Left ventricle myocardium superior (tissue), 1 donor: Measurements from ENCODE around the gene TRNT1. TPM values are rescaled to one million over a fixed set of nuclear protein-coding genes. Genes with fewer than 3 reads are reported as not detected.

Source experiments
- ATAC-seq: fragments of 200-7000 bp; cut with Tn5 transposase; one replicate; pipeline ENCODE4 v1.9.1; 2020; ENCODE audit warnings: mild to moderate bottlenecking, moderate library complexity
- DNase-seq: peaks from one replicate; pipeline ENCODE4 v3.0.0-alpha.2; 2020
- intact Hi-C: fragments of 100-400 bp; cut with micrococcal nuclease; formaldehyde crosslinking; loops from one replicate; pipeline ENCODE4 v1.11.0; 2022
- long read RNA-seq: library from polyadenylated mRNA; unstranded; transcript quantifications from one replicate; pipeline ENCODE4 v2.0.0, GENCODE V29; 2021
- total RNA-seq: library from RNA; stranded (reverse); fragmentation: NEBNext Ultra II Directional; extraction: Animal tissue kit (Norgen Biotek cat#: 25700); gene quantifications from one replicate; pipeline ENCODE4 v1.2.1, GENCODE V29; 2021
- donor health status: DM: no; HTN: yes; CAD: no; lungs with severe emphysema.

The TRNT1 gene
- total RNA-seq, result 12.6 TPM
- long read RNA-seq, transcript TRNT1-201 (8 exons, 2,276 nt), result major isoform, 24 of 39 reads
- long read RNA-seq, partial matches to known transcripts, result 3 of 39 reads
- long read RNA-seq, other reads (novel, unspliced or antisense), result 7 of 39 reads

- DNase-seq (peak; percentile 98), ATAC-seq (peak; percentile 99)
- intact Hi-C loops, result loop anchor here (10.0 kb wide), 1 partner anchor 48 kb away; the partner anchor contains the start of gene CRBN
These were observed at the start of gene TRNT1 for GRCh38 chr3:3126477-3127431. Gene TRNT1, plus strand, starts transcription at chr3:3126940. Its CDS starts 2,101 bp downstream, at chr3:3129041.

DNA sequence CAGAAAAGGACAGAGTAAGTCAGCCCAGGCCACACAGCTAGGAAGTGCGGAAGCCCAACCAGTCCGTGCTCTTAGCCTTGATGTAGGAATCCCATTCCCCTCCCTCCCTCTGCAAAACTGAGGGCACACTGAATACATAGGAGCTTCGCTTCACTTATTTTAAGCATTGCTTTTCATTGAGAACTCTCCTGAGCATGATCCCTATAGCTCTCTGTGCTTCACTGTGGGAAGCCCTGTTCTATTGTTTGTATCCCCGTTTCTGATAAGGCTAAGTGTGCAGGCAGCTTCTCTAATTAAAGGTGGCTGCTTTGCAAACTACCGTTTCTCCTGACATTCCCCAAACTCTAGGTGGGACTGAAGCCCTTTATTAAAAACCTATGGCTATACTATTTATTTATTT, 46.4 kb upstream of the TRNT1 start:
- ATAC-seq (no peak), DNase-seq (no peak)
- intact Hi-C loops, result no loop called here

DNA sequence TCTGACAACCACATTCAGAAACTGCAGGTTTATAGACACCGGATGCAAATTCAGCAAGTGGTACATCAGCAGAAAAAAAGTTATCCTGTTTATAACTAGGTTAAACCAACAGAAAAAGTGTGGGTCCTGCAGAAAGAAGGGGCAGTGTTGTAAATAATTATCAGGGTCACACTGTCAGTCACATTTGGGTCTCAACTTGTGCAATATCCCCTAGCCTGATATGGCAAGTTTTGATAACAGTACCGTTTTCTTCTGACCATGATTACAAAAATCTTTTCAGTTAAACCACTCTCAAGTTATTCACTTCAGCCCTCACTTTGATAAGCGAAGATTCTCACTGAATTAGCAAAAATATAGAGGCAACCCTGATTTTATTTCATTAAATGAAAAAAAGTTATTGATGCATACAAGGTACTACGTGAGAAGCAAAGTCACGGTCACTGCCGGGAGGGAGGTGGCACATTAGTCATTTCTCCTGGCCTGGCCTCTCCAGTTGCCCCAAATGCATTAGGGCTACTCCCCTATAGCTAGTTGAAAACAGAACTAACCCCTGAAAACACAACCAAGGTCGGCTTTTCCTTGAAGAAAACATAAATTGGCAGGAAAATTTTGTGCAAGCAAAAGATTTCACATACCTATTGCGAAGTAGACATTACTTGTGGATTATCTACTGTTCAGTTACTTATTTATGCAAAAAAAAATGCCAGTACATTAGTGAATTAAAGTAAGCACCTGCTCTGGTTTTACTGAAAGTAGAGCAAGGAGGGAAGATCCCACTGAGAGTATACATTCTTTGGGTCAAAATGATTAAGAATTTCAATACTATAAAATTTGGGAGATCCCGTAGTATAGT, 45.1 kb upstream of the TRNT1 start:
- intact Hi-C loops, result no loop called here
- ATAC-seq (no peak), DNase-seq (no peak)

DNA sequence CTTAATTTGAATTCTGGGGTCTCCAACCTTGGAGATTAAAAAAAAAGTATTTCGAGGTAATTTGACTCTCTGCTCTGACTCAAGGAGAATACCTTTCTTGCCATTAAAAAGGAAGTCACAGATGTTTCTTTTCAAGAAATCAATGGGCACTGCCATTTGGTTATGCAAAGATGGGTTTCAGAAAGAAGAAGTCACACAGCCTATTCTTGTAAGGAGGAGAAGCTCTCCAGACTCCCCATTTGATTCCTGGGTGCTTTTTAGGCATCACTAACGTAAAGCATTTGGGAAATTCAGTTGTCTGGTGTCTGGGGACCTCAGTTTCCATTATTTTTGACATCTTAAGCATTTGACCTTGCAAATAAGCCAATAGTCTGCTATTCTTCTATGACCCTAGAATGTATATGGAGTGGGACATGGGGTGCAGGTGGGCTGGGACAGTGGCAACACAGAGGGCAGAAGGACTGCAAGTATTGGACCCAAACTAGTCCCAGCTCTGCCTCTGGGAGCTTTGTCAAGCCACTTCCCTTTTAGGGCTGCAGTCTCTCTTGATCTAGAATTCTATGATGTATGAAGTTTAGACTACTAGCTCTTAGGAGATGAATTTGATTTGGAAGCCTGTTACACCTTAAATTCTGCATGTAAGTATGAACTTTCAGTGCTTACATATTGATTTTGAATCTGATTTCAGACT, 44.4 kb upstream of the TRNT1 start:
- DNase-seq, result no peak
- intact Hi-C loops, result no loop called here
- no peak for ATAC-seq

GRCh38 chr3:3084890-3085289, 41.9 kb upstream of the TRNT1 start:
- intact Hi-C loops, result no loop called here
- ATAC-seq (no peak), DNase-seq (no peak)

GRCh38 chr3:3085782-3086181, 41.0 kb upstream of the TRNT1 start:
- ATAC-seq (no peak), DNase-seq (no peak)
- intact Hi-C loops, result no loop called here

DNA sequence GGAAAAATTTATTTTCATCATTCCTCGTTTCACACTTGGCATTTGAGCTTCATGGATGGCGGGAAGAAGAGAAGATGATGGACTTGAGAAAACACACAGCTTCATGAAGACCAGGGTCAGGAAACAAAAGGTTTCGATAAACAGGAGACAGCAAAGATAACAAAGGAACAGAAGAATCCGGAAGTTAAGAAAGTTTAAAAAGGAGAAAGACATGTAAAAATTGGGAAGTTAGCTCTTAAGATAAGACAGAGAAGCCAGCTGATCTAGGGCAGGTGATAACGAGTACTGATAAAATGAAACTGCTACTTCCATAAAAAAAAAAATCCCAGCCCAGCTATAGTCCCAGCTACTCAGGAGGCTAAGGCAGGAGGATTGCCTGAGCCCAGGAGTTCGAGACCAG, 40.5 kb upstream of the TRNT1 start:
- DNase-seq (no peak), ATAC-seq (no peak)
- intact Hi-C loops, result no loop called here

- ATAC-seq, result no peak
- intact Hi-C loops, result no loop called here
- no peak for DNase-seq
These were observed 39.5 kb upstream of the TRNT1 start for GRCh38 chr3:3087279-3087678.

GRCh38 chr3:3087716-3088465, 38.8 kb upstream of the TRNT1 start:
- intact Hi-C loops, result no loop called here
- ATAC-seq, result no peak
- DNase-seq, result no peak

DNA sequence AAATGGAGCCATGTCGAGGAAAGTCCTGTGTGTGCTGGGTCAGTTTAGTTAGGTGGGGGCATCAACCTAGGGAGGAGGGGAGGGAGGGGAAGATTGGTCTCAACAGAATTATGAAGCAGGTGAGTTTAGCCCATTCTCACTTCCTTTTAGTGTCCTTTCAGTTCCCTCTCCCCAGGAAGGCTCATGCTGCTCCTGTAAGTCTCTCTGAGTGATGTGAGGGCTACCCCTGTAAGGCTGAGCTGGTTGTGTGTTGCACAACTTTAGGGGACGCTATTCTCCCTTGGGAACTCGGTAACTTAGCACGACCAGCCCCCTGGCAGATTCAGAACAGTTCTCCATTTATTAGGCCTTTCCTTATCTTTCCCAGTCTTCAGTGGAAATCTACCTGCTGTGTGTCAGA, 37.7 kb upstream of the TRNT1 start:
- ATAC-seq (no peak), DNase-seq (no peak)
- intact Hi-C loops, result no loop called here

DNA sequence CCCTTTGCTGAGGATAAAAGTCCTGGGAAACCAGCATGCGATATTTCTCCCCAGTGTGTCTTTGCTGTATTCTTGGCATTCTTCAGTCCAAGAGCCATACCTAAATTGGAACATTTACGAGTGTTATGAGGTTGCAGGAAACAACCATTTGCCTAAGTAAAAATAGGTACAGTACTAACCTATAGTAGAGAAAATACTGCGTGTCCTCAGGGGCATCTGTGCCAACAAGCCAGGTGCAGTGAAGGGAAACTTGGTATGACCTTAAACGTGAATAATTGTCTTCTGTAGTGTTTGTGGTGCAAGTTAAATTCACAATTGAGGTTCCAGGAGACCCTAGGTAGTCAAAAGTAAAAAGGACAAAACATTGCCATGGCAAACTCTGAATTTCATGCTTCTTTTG, 28.8 kb upstream of the TRNT1 start:
- DNase-seq, result no peak
- no peak for ATAC-seq
- intact Hi-C loops, result no loop called here

- intact Hi-C loops, result no loop called here
- ATAC-seq (no peak), DNase-seq (no peak)
These were observed 24.9 kb upstream of the TRNT1 start for GRCh38 chr3:3101660-3102458.

GRCh38 chr3:3102751-3103150, 24.0 kb upstream of the TRNT1 start:
- intact Hi-C loops, result no loop called here
- DNase-seq (no peak), ATAC-seq (no peak)

GRCh38 chr3:3105246-3105645, 21.5 kb upstream of the TRNT1 start:
- no peak for ATAC-seq
- intact Hi-C loops, result no loop called here

DNA sequence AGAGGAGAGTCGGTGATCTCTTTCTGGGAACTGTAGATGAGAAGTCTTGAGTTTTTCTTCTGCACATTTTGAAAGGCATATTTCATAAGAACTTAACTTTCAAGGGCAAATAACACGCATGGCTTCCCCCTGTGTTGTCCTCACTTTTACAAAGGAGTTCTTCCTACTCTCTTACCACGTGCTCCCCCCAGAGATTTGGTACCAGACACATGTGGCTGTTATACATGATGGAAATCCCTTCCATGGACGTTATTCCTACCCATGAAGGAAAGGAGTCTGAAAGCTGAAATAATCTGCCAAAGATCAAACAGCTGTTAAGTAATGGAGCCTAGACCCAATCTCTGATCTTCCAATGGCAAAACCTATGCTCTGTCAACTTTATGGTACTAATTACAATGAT, 20.9 kb upstream of the TRNT1 start:
- ATAC-seq, result no peak
- intact Hi-C loops, result no loop called here
- DNase-seq, result no peak

More at GRCh38 chr3:3105246-3105645, 21.5 kb upstream of the TRNT1 start:
- no peak for DNase-seq

DNA sequence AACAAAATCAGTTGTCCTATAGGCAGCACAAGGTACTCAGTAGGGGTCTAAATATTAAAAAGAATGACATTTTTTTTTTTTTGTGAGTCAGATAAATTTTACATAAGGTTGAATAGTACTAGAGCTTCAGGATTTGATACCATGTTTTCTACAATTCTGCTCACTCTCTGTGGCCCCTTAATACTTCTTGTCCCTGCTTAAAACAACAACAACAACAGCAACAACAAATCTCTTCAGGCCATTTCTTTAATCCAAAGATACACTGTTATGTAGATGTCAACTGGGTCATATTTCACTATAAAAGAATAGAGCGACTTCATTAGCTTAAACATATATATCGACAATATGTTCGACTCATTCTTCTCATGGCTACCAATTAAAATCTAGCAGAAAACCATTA, 19.6 kb upstream of the TRNT1 start:
- no peak for DNase-seq
- ATAC-seq, result no peak
- intact Hi-C loops, result no loop called here

GRCh38 chr3:3107858-3108257, 18.9 kb upstream of the TRNT1 start:
- ATAC-seq, result no peak
- intact Hi-C loops, result no loop called here

More at GRCh38 chr3:3107858-3108257, 18.9 kb upstream of the TRNT1 start:
- DNase-seq, result no peak
